Raji (cell line): ENCODE measurements around the gene ADSS1.
A peak's percentile ranks its signal among the peaks of the same experiment; 100 is the strongest.

Experiments
- POLR2A ChIP-seq: IDR thresholded peaks from 2 replicates; pipeline ENCODE4 v1.6.1; 2011; ENCODE audit warnings: low read depth, low read length, control low read depth; ENCODE audit not compliant: insufficient read depth

ADSS1 gene

DNA sequence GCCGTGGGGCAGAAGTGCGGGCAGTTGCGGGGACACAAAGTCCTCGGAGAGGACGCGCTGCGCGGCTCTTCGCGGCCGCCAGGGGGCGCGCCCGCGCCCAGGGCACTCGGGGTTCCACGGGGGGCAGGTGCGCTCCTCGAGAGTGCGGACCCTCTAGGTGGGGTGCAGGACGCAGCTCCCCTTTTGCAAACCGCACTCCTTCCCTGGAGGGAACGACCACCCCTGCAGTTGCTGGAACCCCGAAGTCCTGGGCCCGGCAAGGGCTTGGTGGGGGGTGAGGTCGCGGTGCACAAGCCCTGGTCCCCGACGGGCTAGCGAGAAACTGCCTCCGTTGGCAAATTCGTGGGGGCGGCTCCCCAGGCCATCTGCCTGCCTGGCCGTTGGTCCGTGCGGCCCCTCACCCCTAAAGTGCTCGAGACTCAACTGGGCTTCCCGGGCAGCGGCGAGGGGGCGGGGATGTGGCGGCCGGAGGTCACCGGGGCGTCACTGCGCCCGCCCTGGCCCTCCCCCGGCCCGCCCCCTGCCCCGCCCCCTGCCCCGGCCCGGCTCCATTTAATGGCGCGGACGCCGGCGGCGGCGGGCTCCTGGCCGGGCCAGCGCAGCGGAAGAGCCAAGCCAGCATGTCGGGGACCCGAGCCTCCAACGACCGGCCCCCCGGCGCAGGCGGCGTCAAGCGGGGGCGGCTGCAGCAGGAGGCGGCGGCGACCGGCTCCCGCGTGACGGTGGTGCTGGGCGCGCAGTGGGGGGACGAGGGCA is at the start of gene ADSS1:
ADSS1 (plus strand) TSS at position 579 of the 756 bp plus-strand sequence; CDS start at position 621, 42 bp downstream.
- peak; percentile 42; the same call in 1 of the 2 replicates for TF ChIP-seq POLR2A

DNA sequence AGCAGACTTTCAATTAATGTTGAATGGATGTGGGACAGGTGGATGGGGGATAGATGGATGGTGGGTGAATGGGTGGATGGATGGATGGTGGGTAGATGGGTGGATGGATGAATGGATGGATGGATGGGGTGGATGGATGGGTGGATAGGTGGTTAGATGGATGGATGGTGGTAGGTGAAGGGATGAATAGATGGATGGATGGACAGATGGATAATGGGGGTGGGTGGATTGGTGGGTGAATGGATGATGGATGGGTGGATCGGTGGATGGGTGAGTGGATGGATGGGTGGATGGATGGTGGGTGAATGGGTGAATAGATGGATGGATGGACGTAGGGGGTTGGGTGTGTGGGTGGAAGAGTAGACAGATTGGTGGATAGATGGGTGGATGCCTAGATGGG is 48.6 kb upstream of the ADSS1 start:
- TF ChIP-seq POLR2A = no peak

DNA sequence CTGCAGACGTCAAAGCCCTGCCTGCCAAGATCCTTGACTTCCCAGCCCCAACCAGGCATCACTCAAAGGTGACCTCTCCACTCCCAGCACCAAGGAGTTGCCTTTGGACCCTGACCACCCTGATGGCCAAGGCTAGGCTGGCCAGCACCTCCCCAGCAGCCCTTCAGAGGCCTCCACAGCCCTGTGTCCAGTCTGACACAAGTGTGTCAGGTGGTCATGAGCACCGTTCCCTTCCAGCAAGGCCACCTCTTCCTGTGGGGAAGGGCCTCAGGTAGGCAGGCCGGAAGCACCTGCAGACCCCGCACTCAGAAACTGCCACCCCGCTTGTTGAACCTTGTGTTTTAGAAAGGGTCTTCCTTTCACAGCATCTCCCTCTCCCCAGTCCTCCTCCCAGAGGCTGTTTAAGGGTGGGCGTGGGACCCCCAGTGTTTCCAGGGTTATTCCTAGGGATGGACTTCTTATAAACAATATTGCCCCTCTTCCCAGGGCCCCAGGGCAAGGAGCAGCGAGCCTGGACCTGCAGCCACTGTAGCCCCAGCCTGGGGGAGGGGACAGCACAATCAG is 47.8 kb upstream of the ADSS1 start:
- TF ChIP-seq POLR2A = no peak

DNA sequence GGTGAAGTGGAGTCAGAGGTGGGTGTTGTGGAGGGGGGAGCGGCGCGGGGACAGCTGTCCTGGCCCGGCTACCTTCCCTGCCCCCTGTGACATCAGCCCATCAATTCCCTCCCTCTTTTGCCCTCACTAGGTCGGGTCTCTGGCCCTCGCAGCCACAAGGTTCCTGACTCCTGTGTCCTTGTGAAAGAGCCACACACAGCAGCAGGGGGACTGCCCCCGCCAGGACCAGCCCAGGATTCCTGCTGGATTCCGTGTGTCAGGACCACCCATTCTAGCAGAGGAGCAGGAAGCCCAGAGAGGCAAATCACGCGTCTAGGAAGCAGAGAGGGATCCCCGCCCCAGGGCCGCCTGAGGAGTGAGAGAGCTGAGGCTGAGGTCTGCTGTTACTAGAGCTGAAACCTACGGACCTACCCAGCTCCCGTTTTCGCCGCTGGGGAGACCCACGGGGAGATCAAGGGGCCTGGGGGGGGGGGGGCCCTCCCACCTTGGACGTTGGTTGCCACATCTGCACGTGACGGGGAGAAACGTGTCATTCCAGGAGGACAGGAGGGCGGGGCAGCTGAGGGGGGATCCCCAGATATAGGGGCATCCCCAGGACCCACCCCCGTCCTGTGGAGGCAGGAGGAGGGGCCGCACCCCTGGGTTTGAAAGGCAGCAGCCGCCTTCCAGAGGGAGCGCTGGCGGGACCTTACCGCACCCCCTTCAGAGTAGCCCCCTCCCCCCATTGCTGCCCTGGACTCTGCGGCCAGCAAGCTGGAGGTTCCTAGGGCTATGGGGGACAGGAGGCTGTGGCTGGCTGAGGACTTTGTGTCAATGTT is 47.1 kb upstream of the ADSS1 start:
- no peak for TF ChIP-seq POLR2A

DNA sequence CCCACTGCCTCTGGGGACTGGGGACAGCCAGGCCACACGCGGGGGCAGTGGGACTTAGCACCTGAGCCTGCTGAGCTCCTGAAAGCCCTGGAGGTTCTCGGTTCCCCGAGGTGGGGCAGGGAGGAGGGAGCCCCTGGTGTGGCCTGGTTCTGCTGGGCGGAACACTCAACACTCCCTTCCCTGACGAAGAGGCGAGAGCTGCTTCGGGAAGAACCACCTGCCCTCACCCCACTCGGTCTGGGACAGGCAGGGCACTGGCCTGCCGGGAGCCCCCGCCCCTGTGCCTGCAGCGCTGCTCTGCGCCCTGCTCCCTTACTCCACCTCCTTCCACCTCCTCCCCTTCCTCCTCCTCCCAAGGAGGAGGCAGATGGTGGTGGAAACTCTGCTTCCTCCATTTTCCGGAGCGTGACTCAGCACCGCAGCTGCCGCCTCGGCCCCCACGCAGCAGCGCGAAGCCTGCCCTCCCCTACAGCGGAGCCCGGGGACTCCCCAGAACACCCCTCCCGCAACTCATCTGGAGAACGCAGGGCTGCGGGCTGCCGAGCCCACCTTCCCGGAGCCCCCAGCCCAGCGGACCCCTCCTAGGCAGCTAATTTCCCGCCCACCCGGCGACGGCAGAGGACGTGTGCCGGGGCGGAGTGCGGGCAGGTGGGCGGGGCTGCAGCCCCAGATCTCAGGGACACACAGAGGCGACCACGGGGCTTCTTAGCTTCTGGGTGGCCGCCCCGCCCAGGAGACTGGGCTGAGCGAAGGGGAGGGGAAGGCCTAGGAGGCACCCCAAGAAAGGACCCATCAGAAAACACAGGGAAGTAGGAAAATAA is 46.3 kb upstream of the ADSS1 start:
- no peak for TF ChIP-seq POLR2A

DNA sequence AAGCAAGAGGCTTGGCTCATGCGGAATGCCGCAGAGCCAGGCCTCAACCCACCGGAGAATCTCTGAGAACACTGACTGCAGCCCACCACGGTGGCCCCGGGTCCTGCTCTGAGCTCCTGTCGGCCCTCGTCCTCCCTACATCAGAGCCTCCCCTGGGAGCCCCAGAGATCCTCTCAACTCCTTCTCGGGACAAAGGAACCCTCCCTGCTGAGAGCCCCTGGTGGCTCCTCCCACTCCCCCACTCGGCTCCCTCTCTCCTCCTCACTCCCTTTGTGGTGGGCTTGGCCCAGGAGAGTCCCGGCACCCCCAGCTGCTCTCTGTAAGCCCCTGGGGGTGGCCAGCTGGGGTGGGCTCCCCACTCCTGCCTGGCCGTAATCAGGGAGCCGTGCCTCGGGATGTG is 45.7 kb upstream of the ADSS1 start:
- TF ChIP-seq POLR2A = no peak

DNA sequence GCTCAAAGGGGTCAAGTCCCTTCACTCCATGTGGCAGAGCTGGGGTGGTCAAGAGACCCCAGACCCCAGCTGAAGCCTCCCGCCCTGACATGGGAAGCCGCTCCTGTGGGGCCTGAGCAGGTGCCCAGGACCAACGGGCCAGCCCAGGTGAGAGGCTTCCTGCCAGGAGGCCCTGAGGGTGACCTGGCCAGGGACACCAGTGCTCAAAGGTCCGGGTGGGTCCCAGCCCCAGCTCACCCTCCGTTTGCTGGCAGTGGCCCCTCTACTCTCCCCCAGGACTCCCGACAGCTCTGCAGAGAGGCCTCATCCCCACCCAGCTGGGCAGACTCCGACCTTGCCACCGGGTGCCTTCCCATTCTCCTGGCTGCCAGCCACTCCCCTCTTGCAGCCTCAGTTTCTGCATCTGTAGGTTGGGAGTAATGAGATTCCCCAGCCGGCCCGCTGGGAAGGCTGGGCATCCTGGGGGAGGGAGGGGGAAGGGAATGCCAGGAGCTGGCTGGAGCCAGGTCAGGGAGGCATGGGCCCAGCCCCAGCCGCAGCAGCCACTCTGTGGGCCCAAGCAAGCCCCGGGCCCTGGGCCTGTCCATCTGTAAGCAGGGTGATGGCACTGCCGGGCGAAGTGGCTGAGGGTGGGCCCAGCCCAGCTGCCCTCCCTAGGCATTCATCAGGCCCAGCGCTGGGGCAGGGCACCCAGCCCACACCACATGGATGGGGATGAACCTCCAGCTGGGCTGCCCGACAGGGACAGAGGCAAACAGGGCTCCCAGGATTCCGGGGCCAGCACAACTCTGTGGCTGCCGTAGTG is 44.9 kb upstream of the ADSS1 start:
- no peak for TF ChIP-seq POLR2A

DNA sequence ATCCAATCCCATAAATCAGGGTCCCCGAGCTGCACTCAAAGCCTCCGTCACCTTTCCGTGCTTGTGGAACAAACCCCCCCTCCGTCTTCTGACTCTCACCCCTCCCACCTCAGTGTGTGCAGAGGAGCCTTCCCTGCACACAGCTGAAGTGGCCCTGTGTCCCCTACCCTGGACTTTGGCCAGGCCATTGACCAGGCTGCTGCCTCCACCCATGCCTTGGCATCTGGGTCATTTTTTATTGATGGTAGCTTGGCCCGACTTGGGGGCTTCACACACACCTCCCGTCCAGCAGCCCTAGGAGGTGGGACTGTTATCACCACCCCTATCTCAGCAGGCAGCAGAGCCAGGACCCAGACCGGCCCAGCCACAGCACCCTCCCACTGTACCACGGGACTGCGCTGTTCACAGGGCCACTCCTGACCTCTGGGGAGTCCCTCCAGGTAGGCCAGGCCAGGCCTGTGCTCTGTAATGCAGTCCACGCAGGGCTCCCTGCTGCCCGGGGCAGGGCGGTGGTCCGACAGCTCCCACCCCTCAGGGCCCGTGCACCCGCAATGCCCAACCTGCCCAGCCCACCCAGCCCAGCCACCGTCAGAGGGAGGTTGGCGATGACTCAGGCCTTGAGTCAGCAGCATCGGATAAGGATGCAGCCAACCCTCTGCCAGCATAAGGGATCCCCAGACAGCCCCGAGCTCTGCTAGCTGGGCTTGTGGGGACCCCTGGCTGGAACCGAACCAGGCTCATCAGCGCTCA is 43.8 kb upstream of the ADSS1 start:
- no peak for TF ChIP-seq POLR2A

DNA sequence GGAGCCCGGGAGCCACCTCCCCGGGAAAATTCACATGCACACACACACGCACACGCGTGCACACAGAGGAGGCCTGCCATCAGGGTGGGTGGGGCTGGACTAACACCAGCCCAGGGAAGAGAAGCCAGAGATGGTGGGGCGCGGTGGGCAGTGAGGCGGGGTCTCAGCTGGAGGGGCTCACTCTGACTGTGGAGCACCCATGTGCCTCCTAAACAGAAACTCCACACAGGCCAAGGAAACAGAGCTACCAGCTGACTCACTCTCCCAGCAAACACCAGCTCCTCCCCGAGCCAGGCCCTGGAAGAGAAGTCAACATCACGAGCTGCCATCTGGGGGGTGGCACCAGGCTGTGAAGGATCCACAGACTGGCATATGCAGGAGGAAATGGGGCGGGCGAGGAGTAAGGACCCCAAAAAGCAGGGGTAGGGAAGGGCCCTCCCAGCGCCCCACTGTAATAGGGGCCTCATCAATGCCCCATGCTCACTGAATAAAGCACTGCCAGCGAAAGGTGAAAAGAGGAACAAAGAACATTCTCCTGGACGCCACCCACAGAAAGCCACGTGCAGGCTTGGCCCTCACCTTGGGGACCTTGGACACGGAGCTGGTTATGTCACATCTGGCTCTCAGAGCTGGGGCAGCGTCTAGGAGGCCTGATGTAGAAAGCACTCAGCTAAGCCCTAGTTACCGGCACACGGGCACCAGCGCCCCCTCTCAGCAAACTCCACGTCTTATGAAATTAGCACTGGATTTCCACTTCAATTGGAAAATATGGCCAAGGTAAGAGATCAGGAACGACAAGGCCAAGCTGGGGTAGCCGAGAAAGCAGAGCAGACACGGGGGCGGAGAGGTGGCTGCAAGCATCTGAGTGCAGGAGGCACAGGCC is 43.0 kb upstream of the ADSS1 start:
- no peak for TF ChIP-seq POLR2A

DNA sequence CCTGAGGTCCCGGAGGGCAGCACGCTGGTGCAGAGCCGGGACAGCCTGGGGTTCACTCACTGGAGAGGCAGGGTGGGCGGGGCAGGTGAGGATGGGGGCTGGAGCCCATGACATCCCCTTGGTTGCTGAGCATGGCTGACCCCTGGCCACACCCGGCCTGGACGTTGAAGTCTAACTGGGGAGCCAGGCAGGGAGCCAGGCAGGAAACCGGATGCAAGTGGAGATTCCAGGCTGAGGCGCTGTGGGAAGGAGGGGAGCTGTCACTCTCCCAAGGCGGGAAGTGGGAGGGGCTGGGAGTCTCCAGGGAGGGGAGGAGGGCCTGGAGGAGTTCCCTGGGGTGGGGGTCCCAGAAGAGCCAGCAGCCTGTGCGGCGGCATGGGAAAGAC is 42.3 kb upstream of the ADSS1 start:
- TF ChIP-seq POLR2A = no peak

DNA sequence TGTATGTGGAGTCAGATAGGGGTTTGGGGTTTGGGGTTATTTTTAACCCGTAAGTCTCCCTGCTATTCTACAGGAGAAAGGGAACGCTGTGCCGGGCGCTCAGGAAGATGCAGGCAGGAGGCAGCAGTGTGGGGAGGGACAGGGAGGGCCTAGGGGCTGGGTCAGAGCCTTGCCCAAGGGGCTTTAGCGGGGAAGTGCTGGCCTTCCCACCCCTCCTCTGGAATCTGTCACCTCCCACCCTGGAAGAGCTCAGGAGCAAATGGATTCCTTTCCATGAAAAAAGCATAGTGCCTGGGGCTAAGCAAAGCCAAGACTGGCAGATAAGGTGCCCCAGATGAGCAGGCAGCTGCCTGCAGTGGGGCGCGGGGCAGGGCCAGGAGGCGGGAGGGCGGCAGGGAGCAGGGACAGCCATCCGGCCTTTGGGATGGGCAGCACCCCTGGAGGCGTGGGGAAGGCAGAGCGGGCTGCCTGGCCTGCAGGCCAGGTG is 41.9 kb upstream of the ADSS1 start:
- no peak for TF ChIP-seq POLR2A

DNA sequence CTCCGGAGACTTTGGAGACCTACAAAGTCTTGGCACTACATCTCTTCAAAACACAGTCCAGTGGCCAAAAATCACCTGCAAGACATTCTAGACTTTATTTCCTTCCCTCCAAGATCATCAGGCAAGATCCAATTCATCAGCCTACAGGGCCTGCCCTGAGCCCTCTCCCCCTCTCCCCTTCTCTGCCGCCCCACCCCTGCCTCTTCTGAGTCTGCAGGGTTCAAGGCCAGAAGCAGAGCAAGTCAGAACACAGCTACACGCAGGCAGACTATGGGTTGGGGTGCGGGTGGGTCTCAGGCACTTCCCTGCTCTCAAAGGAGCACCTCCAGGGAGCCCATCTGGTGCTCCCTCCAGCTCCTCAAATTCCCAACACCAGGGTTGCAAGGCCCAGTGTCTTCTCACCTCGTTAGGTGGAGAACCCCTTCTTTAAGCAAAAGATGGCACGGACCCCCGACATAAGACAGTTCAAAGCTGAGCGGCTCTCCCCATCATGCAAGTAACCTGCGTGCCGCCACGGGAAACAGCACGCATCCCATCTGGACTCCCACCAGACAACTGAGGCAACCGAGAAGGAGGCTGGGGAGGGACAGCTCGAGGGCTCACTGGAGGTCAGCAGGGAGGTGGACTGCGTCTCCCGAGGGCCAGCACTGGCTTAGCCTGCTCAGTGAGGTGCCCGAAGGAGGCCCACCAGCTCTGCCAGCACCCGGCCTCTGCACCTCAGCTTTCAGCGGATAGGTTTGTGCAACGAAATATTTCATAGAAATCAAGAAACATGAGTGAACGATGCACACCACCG is 40.2 kb upstream of the ADSS1 start:
- no peak for TF ChIP-seq POLR2A
